GM23338 (cell line): ENCODE results near the gene EIF4G3. TPM values are rescaled to one million over a fixed set of nuclear protein-coding genes. Genes with fewer than 3 reads are reported as not detected.

Experiments used
- ATAC-seq: fragments of 200-7000 bp; cut with Tn5 transposase; 3 replicates; pipeline ENCODE4 v1.9.1; 2020
- DNase-seq: peaks from one replicate; pipeline ENCODE4 v3.0.0-alpha.2; 2015; ENCODE audit warnings: low spot score
- H2AFZ ChIP-seq: fragments of 200-600 bp; sonication (generic); 2 replicates; pipeline ENCODE4 v1.8.0; 2016; ENCODE audit warnings: antibody characterized with exemption, mild to moderate bottlenecking, moderate library complexity
- H3F3A ChIP-seq: fragments of 200-600 bp; sonication (generic); replicated peaks from 2 replicates; pipeline ENCODE4 v1.8.0; 2017; ENCODE audit warnings: antibody characterized with exemption, mixed run types, low read depth
- H3K27ac ChIP-seq: fragments of 200-600 bp; sonication (generic); 2 replicates; pipeline ENCODE4 v1.6.1; 2016; ENCODE audit warnings: low read depth
- H3K27me3 ChIP-seq: fragments of 200-600 bp; sonication (generic); 2 replicates; pipeline ENCODE4 v1.8.0; 2016; ENCODE audit warnings: mild to moderate bottlenecking, mixed run types, moderate library complexity; ENCODE audit not compliant: insufficient read depth
- H3K36me3 ChIP-seq: fragments of 200-600 bp; sonication (generic); 2 replicates; pipeline ENCODE4 v1.8.0; 2016; ENCODE audit warnings: mild to moderate bottlenecking; ENCODE audit not compliant: insufficient read depth
- H3K4me1 ChIP-seq: fragments of 200-600 bp; sonication (generic); 2 replicates; pipeline ENCODE4 v1.8.0; 2016; ENCODE audit warnings: mild to moderate bottlenecking, moderate library complexity; ENCODE audit not compliant: insufficient read depth
- H3K4me2 ChIP-seq: fragments of 200-600 bp; sonication (generic); 2 replicates; pipeline ENCODE4 v1.7.1; 2017; ENCODE audit warnings: mixed run types
- H3K4me3 ChIP-seq: fragments of 200-600 bp; sonication (generic); 2 replicates; pipeline ENCODE4 v1.6.1; 2016; ENCODE audit warnings: mixed run types
- H3K79me2 ChIP-seq: fragments of 200-600 bp; sonication (generic); replicated peaks from 2 replicates; pipeline ENCODE4 v1.8.0; 2017; ENCODE audit warnings: mild to moderate bottlenecking; ENCODE audit not compliant: insufficient read depth
- H3K9me2 ChIP-seq: fragments of 200-600 bp; sonication (generic); 2 replicates; pipeline ENCODE4 v1.8.0; 2017; ENCODE audit not compliant: insufficient read depth
- H4K20me1 ChIP-seq: fragments of 200-600 bp; sonication (generic); replicated peaks from 2 replicates; pipeline ENCODE4 v1.8.0; 2017; ENCODE audit warnings: mild to moderate bottlenecking; ENCODE audit not compliant: insufficient read depth
- H3K27ac Mint-ChIP-seq: 2 replicates; pipeline ENCODE4 v1.8.0; 2020; ENCODE audit warnings: inconsistent platforms, mild to moderate bottlenecking, moderate library complexity, mixed read lengths
- H3K27me3 Mint-ChIP-seq: 3 replicates; pipeline ENCODE4 v1.8.0; 2022; ENCODE audit warnings: low read depth, mild to moderate bottlenecking, moderate library complexity, mixed read lengths, inconsistent platforms; ENCODE audit not compliant: insufficient read depth, poor library complexity
- H3K36me3 Mint-ChIP-seq: 3 replicates; pipeline ENCODE4 v1.8.0; 2021; ENCODE audit warnings: low read depth, mild to moderate bottlenecking, inconsistent platforms, moderate library complexity, mixed read lengths
- H3K4me1 Mint-ChIP-seq: 3 replicates; pipeline ENCODE4 v1.8.0; 2020; ENCODE audit warnings: mild to moderate bottlenecking, inconsistent platforms, mixed read lengths
- H3K4me3 Mint-ChIP-seq: 3 replicates; pipeline ENCODE4 v1.8.0; 2021; ENCODE audit warnings: moderate library complexity, mild to moderate bottlenecking, inconsistent platforms, mixed read lengths
- H3K9me3 Mint-ChIP-seq: 3 replicates; pipeline ENCODE4 v1.8.0; 2020; ENCODE audit warnings: moderate library complexity, mild to moderate bottlenecking, inconsistent platforms, mixed read lengths
- EZH2 ChIP-seq: fragments of 200-600 bp; sonication (generic); IDR thresholded peaks from one replicate; pipeline ENCODE4 v1.8.0; 2017; ENCODE audit warnings: antibody characterized with exemption, mild to moderate bottlenecking, low read depth; ENCODE audit not compliant: unreplicated experiment
- EZH2phosphoT487 ChIP-seq: fragments of 200-600 bp; sonication (generic); IDR thresholded peaks from one replicate; pipeline ENCODE4 v1.8.1; 2018; ENCODE audit warnings: antibody characterized with exemption; ENCODE audit not compliant: unreplicated experiment
- JUNB ChIP-seq: IDR thresholded peaks from one replicate; pipeline ENCODE4 v1.6.1; 2016; ENCODE audit warnings: antibody characterized with exemption; ENCODE audit not compliant: unreplicated experiment
- NANOG ChIP-seq: IDR thresholded peaks from 2 replicates; pipeline ENCODE4 v1.6.1; 2016; ENCODE audit warnings: antibody characterized with exemption, borderline replicate concordance
- POLR2AphosphoS5 ChIP-seq: IDR thresholded peaks from 2 replicates; pipeline ENCODE4 v1.6.1; 2016; ENCODE audit warnings: antibody characterized with exemption, low read depth
- STAT1 ChIP-seq: IDR thresholded peaks from one replicate; pipeline ENCODE4 v1.6.1; 2016; ENCODE audit warnings: antibody characterized with exemption; ENCODE audit not compliant: unreplicated experiment
- ZNF331 ChIP-seq: fragments of 250-450 bp; sonication (Bioruptor Pico); IDR thresholded peaks from 2 replicates; pipeline ENCODE4 v1.5.0; 2020; ENCODE audit warnings: low read depth, mild to moderate bottlenecking, moderate library complexity
- polyA plus RNA-seq: library from polyadenylated mRNA; unstranded; fragments of >200 nt; fragmentation: Nextera tagmentation; extraction: Ambion mirVana; gene quantifications from 2 replicates; pipeline ENCODE4 v1.2.1, GENCODE V29; 2016
- total RNA-seq: library from RNA; depleted of rRNA; stranded (reverse); fragments of >200 nt; shearing (Covaris generic); gene quantifications from 2 replicates; pipeline ENCODE4 v1.2.3, GENCODE V29; 2014
- TF ChIP-seq, protein P1 (sequence below): IDR thresholded peaks from one replicate; pipeline ENCODE4 v1.6.1; 2018; ENCODE audit warnings: antibody characterized with exemption; ENCODE audit not compliant: unreplicated experiment
- TF ChIP-seq, protein P2 (sequence below): IDR thresholded peaks from 2 replicates; pipeline ENCODE4 v1.6.1; 2016; ENCODE audit warnings: antibody characterized with exemption
- TF ChIP-seq, protein P3 (sequence below): fragments of 250-450 bp; sonication (Bioruptor Pico); IDR thresholded peaks from 2 replicates; pipeline ENCODE4 v1.5.0; 2020; ENCODE audit warnings: mild to moderate bottlenecking, moderate library complexity

The EIF4G3 gene
- total and polyA plus RNA-seq, 2 experiments from 2014 or later, result 37.9 to 68.1 TPM

DNA sequence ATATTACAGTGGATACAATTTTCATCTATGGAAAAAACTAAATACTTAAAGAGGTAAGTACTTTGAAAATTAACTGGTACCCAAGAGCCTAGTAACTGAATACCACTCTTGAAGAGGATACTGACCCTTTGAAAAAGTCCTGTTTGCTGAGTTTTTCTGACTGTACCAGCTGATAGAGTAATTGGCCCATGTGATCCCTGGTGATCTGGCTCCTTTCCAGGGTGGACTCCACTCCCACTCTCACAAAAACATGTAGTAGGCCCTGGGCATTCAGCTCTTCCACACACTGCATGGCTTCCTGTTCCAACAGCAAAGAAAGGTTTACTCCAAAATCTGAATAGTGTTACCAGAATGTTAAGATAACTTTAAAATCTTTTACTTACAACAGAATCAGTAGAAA lies 336.0 kb downstream of the EIF4G3 start:
- Histone ChIP-seq H3F3A (no peaks in the 10 kb centered on the region; the same call in 1 of the 2 replicates), H3K4me2 (no peak overlapping the region), H3K4me1 (no peaks in the 10 kb centered on the region), H3K36me3 (peaks cover 16% of the 10 kb centered on the region), H3K27me3 (no peaks in the 10 kb centered on the region), H3K9me2 (no peaks in the 10 kb centered on the region), H2AFZ (no peak overlapping the region), H3K4me3 (no peak overlapping the region), H3K79me2 (no peaks in the 10 kb centered on the region), H3K27ac (no peak overlapping the region), H4K20me1 (no peaks in the 10 kb centered on the region)
- DNase-seq, result no peak
- Mint-ChIP-seq H3K27ac (no peak overlapping the region), H3K36me3 (peaks cover 32% of the 10 kb centered on the region), H3K27me3 (peaks cover 4% of the 10 kb centered on the region), H3K4me3 (no peak overlapping the region), H3K9me3 (no peaks in the 10 kb centered on the region), H3K4me1 (no peaks in the 10 kb centered on the region)
- TF ChIP-seq JUNB (no peak), EZH2 (no peak), NANOG (no peak), ZNF331 (CRISPR knock-in tag) (no peak), EZH2phosphoT487 (no peak), POLR2AphosphoS5 (no peak), STAT1 (no peak)
- TF ChIP-seq, protein P1, sequence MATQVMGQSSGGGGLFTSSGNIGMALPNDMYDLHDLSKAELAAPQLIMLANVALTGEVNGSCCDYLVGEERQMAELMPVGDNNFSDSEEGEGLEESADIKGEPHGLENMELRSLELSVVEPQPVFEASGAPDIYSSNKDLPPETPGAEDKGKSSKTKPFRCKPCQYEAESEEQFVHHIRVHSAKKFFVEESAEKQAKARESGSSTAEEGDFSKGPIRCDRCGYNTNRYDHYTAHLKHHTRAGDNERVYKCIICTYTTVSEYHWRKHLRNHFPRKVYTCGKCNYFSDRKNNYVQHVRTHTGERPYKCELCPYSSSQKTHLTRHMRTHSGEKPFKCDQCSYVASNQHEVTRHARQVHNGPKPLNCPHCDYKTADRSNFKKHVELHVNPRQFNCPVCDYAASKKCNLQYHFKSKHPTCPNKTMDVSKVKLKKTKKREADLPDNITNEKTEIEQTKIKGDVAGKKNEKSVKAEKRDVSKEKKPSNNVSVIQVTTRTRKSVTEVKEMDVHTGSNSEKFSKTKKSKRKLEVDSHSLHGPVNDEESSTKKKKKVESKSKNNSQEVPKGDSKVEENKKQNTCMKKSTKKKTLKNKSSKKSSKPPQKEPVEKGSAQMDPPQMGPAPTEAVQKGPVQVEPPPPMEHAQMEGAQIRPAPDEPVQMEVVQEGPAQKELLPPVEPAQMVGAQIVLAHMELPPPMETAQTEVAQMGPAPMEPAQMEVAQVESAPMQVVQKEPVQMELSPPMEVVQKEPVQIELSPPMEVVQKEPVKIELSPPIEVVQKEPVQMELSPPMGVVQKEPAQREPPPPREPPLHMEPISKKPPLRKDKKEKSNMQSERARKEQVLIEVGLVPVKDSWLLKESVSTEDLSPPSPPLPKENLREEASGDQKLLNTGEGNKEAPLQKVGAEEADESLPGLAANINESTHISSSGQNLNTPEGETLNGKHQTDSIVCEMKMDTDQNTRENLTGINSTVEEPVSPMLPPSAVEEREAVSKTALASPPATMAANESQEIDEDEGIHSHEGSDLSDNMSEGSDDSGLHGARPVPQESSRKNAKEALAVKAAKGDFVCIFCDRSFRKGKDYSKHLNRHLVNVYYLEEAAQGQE, result no peak
- TF ChIP-seq, protein P2, sequence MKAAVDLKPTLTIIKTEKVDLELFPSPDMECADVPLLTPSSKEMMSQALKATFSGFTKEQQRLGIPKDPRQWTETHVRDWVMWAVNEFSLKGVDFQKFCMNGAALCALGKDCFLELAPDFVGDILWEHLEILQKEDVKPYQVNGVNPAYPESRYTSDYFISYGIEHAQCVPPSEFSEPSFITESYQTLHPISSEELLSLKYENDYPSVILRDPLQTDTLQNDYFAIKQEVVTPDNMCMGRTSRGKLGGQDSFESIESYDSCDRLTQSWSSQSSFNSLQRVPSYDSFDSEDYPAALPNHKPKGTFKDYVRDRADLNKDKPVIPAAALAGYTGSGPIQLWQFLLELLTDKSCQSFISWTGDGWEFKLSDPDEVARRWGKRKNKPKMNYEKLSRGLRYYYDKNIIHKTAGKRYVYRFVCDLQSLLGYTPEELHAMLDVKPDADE, result no peak
- TF ChIP-seq, protein P3, sequence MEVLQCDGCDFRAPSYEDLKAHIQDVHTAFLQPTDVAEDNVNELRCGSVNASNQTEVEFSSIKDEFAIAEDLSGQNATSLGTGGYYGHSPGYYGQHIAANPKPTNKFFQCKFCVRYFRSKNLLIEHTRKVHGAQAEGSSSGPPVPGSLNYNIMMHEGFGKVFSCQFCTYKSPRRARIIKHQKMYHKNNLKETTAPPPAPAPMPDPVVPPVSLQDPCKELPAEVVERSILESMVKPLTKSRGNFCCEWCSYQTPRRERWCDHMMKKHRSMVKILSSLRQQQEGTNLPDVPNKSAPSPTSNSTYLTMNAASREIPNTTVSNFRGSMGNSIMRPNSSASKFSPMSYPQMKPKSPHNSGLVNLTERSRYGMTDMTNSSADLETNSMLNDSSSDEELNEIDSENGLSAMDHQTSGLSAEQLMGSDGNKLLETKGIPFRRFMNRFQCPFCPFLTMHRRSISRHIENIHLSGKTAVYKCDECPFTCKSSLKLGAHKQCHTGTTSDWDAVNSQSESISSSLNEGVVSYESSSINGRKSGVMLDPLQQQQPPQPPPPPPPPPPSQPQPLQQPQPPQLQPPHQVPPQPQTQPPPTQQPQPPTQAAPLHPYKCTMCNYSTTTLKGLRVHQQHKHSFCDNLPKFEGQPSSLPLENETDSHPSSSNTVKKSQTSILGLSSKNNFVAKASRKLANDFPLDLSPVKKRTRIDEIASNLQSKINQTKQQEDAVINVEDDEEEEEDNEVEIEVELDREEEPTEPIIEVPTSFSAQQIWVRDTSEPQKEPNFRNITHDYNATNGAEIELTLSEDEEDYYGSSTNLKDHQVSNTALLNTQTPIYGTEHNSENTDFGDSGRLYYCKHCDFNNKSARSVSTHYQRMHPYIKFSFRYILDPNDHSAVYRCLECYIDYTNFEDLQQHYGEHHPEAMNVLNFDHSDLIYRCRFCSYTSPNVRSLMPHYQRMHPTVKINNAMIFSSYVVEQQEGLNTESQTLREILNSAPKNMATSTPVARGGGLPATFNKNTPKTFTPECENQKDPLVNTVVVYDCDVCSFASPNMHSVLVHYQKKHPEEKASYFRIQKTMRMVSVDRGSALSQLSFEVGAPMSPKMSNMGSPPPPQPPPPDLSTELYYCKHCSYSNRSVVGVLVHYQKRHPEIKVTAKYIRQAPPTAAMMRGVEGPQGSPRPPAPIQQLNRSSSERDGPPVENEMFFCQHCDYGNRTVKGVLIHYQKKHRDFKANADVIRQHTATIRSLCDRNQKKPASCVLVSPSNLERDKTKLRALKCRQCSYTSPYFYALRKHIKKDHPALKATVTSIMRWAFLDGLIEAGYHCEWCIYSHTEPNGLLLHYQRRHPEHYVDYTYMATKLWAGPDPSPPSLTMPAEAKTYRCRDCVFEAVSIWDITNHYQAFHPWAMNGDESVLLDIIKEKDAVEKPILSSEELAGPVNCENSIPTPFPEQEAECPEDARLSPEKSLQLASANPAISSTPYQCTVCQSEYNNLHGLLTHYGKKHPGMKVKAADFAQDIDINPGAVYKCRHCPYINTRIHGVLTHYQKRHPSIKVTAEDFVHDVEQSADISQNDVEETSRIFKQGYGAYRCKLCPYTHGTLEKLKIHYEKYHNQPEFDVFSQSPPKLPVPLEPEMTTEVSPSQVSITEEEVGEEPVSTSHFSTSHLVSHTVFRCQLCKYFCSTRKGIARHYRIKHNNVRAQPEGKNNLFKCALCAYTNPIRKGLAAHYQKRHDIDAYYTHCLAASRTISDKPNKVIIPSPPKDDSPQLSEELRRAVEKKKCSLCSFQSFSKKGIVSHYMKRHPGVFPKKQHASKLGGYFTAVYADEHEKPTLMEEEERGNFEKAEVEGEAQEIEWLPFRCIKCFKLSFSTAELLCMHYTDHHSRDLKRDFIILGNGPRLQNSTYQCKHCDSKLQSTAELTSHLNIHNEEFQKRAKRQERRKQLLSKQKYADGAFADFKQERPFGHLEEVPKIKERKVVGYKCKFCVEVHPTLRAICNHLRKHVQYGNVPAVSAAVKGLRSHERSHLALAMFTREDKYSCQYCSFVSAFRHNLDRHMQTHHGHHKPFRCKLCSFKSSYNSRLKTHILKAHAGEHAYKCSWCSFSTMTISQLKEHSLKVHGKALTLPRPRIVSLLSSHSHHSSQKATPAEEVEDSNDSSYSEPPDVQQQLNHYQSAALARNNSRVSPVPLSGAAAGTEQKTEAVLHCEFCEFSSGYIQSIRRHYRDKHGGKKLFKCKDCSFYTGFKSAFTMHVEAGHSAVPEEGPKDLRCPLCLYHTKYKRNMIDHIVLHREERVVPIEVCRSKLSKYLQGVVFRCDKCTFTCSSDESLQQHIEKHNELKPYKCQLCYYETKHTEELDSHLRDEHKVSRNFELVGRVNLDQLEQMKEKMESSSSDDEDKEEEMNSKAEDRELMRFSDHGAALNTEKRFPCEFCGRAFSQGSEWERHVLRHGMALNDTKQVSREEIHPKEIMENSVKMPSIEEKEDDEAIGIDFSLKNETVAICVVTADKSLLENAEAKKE, result no peak
- no peak for ATAC-seq
